ENCODE results near the gene ADAMTS5.

The ADAMTS5 gene

GRCh38 chr21:26892151-26892550 lies 74.7 kb downstream of the ADAMTS5 start:
- DNase-seq (ENCODE audit: low read depth, low spot score): no peak
- H3K4me3 ChIP-seq (ENCODE audit: low read depth, low read length): no peak overlapping the region
- POLR2A ChIA-PET: no interaction called here
- CTCF ChIA-PET: no interaction called here
- TF ChIP-seq CTCF (IDR thresholded peaks at IDR 0.05; ENCODE audit: insufficient read depth, low read length, missing control alignments): no peak

GRCh38 chr21:26888931-26889330 lies 78.0 kb downstream of the ADAMTS5 start:
- TF ChIP-seq CTCF (IDR thresholded peaks at IDR 0.05; ENCODE audit: insufficient read depth, low read length, missing control alignments): no peak

GRCh38 chr21:26888256-26888655 lies 78.6 kb downstream of the ADAMTS5 start:
- no peak for TF ChIP-seq CTCF (IDR thresholded peaks at IDR 0.05; ENCODE audit: insufficient read depth, low read length, missing control alignments)
- POLR2A ChIA-PET: no interaction called here
- CTCF ChIA-PET: interaction anchor here (2.4 kb wide), 1 partner anchor 325 kb away, joined by 8 read pairs; no protein-coding TSS in a partner anchor
- DNase-seq (ENCODE audit: low read depth, low spot score): no peak
- H3K4me3 ChIP-seq (ENCODE audit: low read depth, low read length): no peak overlapping the region

More at GRCh38 chr21:26888931-26889330, 78.0 kb downstream of the ADAMTS5 start:
- CTCF ChIA-PET: interaction anchor here (1.3 to 2.4 kb wide), 2 partner anchors 27 to 324 kb away, joined by 4 to 8 read pairs; no protein-coding TSS in a partner anchor
- no peak overlapping the region for H3K4me3 ChIP-seq (ENCODE audit: low read depth, low read length)
- no peak for DNase-seq (ENCODE audit: low read depth, low spot score)
- POLR2A ChIA-PET: no interaction called here

GRCh38 chr21:26887251-26887650 lies 79.6 kb downstream of the ADAMTS5 start:
- POLR2A ChIA-PET: no interaction called here
- no peak overlapping the region for H3K4me3 ChIP-seq (ENCODE audit: low read depth, low read length)
- TF ChIP-seq CTCF (IDR thresholded peaks at IDR 0.05; ENCODE audit: insufficient read depth, low read length, missing control alignments): no peak
- DNase-seq (ENCODE audit: low read depth, low spot score): no peak
- CTCF ChIA-PET: interaction anchor here (1.6 to 1.9 kb wide), 3 partner anchors 37 to 678 kb away, joined by 4 to 5 read pairs (median 4); no protein-coding TSS in a partner anchor

- no peak overlapping the region for H3K4me3 ChIP-seq (ENCODE audit: low read depth, low read length)
- ChIA-PET CTCF (interaction anchor here (1.4 to 4.4 kb wide), 3 partner anchors 11 to 919 kb away, joined by 4 to 21 read pairs (median 7); no protein-coding TSS in a partner anchor), POLR2A (no interaction called here)
- DNase-seq (ENCODE audit: low read depth, low spot score): no peak
- no peak for TF ChIP-seq CTCF (IDR thresholded peaks at IDR 0.05; ENCODE audit: insufficient read depth, low read length, missing control alignments)
Observed at GRCh38 chr21:26884436-26884835, 82.5 kb downstream of the ADAMTS5 start.

GRCh38 chr21:26883768-26884167 lies 83.1 kb downstream of the ADAMTS5 start:
- POLR2A ChIA-PET: no interaction called here
- CTCF ChIA-PET: interaction anchor here (0.8 to 4.4 kb wide), 5 partner anchors 12 to 1658 kb away, joined by 3 to 21 read pairs (median 4); no protein-coding TSS in a partner anchor
- no peak overlapping the region for H3K4me3 ChIP-seq (ENCODE audit: low read depth, low read length)
- TF ChIP-seq CTCF (IDR thresholded peaks at IDR 0.05; ENCODE audit: insufficient read depth, low read length, missing control alignments): no peak
- DNase-seq (ENCODE audit: low read depth, low spot score): no peak
